GM18526 (cell line): Measurements from ENCODE around the gene KCNN4.

Experiments used
- POLR2A ChIP-seq: IDR thresholded peaks from 3 replicates; pipeline ENCODE4 v1.6.1; 2011; ENCODE audit not compliant: insufficient read length; ENCODE audit errors: extremely low read depth

Gene KCNN4

GRCh38 chr19:43743059-43743458 is 37.7 kb downstream of the KCNN4 start:
- no peak for TF ChIP-seq POLR2A

GRCh38 chr19:43741075-43741825 is 39.5 kb downstream of the KCNN4 start:
- TF ChIP-seq POLR2A: no peak

GRCh38 chr19:43739439-43740235 is 41.1 kb downstream of the KCNN4 start:
- TF ChIP-seq POLR2A: no peak

- no peak for TF ChIP-seq POLR2A
Observed at GRCh38 chr19:43738780-43739211, 42.0 kb downstream of the KCNN4 start.

- TF ChIP-seq POLR2A: no peak
Observed at GRCh38 chr19:43735957-43736356, 44.8 kb downstream of the KCNN4 start.

- no peak for TF ChIP-seq POLR2A
Observed at GRCh38 chr19:43735013-43735412, 45.8 kb downstream of the KCNN4 start.

- TF ChIP-seq POLR2A: no peak
Observed at GRCh38 chr19:43731846-43732245, 48.9 kb downstream of the KCNN4 start.

- no peak for TF ChIP-seq POLR2A
Observed at GRCh38 chr19:43731346-43731745, 49.4 kb downstream of the KCNN4 start.

- no peak for TF ChIP-seq POLR2A
Observed at GRCh38 chr19:43729919-43730318, 50.9 kb downstream of the KCNN4 start.

GRCh38 chr19:43727593-43727853 is 53.2 kb downstream of the KCNN4 start:
- TF ChIP-seq POLR2A: no peak

- TF ChIP-seq POLR2A: no peak
Observed at GRCh38 chr19:43726736-43727592, 53.8 kb downstream of the KCNN4 start.

GRCh38 chr19:43725468-43725867 is 55.3 kb downstream of the KCNN4 start:
- TF ChIP-seq POLR2A: no peak

- TF ChIP-seq POLR2A: no peak
Observed at GRCh38 chr19:43724896-43725295, 55.9 kb downstream of the KCNN4 start.

GRCh38 chr19:43723588-43723987 is 57.2 kb downstream of the KCNN4 start:
- no peak for TF ChIP-seq POLR2A

GRCh38 chr19:43721469-43722048 is 59.2 kb downstream of the KCNN4 start:
- TF ChIP-seq POLR2A: no peak
